Measurements from ENCODE around the gene FBXW10B. TPM values are rescaled to one million over a fixed set of nuclear protein-coding genes. Genes with fewer than 3 reads are reported as not detected.
"Not testable (repeated sequence)": the region's sequence is repeated elsewhere in the genome, so short reads cannot be mapped to it uniquely, and the experiment has no call there.

Gene FBXW10B
- total and polyA plus RNA-seq, 2 donors (not counting 1 experiment from before 2014, with no cell fraction given) = 0.10 to 0.76 TPM

- H3K4me2 ChIP-seq (replicated peaks; ENCODE audit: low read depth, low read length, poor library complexity, severe bottlenecking); intact Hi-C loops (cut with micrococcal nuclease); DNase-seq; CTCF ChIA-PET; H3K27ac ChIP-seq (ENCODE audit: low read length in 2 of 2); H4K20me1 ChIP-seq (ENCODE audit: control insufficient read depth, insufficient read depth, low read length, poor library complexity, severe bottlenecking); H3K4me1 Mint-ChIP-seq; H3K4me3 ChIP-seq (ENCODE audit: control extremely low read depth in 1 of 5, extremely low read depth in 1 of 5, insufficient read depth in 1 of 5, low read depth in 2 of 5, low read length in 4 of 5); H3K36me3 ChIP-seq (replicated peaks in 1 of 2; ENCODE audit: control extremely low read depth in 1 of 2, control insufficient read depth in 1 of 2, extremely low read depth in 1 of 2, insufficient read depth in 2 of 2, low read length in 1 of 2); H3K27me3 ChIP-seq (replicated peaks in 1 of 4; ENCODE audit: control extremely low read depth in 1 of 4, control insufficient read depth in 3 of 4, insufficient read depth in 4 of 4, low read length in 3 of 4); H3K9me3 Mint-ChIP-seq (ENCODE audit: insufficient read depth); H3K27ac Mint-ChIP-seq; H3K9me3 ChIP-seq (ENCODE audit: control extremely low read depth in 1 of 3, control insufficient read depth in 2 of 3, insufficient read depth in 1 of 3, low read length in 2 of 3); H3K4me1 ChIP-seq (ENCODE audit: control insufficient read depth in 2 of 2, insufficient read depth in 2 of 2, low read length in 2 of 2); H3K9ac ChIP-seq (ENCODE audit: low read length); H2AFZ ChIP-seq (ENCODE audit: insufficient read depth, low read depth, low read length, poor library complexity, severe bottlenecking); H3K4me3 Mint-ChIP-seq; ATAC-seq (ENCODE audit: low read depth); POLR2A ChIA-PET; H3K79me2 ChIP-seq (ENCODE audit: control insufficient read depth, insufficient read depth, low read length): not testable (repeated sequence)
- peaks cover 36% of the 10 kb centered on the region for H3K27me3 Mint-ChIP-seq
- no CpG with 5 or more reads among the region's 5 CpGs for WGBS (ENCODE audit: insufficient coverage)
Observed at GRCh38 chr17:15574660-15575059, 44.8 kb downstream of the FBXW10B start.

- H2AFZ ChIP-seq (ENCODE audit: insufficient read depth, low read depth, low read length, poor library complexity, severe bottlenecking); H3K36me3 ChIP-seq (replicated peaks in 1 of 2; ENCODE audit: control extremely low read depth in 1 of 2, control insufficient read depth in 1 of 2, extremely low read depth in 1 of 2, insufficient read depth in 2 of 2, low read length in 1 of 2); H3K9ac ChIP-seq (ENCODE audit: low read length); H3K79me2 ChIP-seq (ENCODE audit: control insufficient read depth, insufficient read depth, low read length); intact Hi-C loops (cut with micrococcal nuclease); H3K27ac ChIP-seq (ENCODE audit: low read length in 2 of 2); H3K27me3 ChIP-seq (replicated peaks in 1 of 4; ENCODE audit: control extremely low read depth in 1 of 4, control insufficient read depth in 3 of 4, insufficient read depth in 4 of 4, low read length in 3 of 4); H4K20me1 ChIP-seq (ENCODE audit: control insufficient read depth, insufficient read depth, low read length, poor library complexity, severe bottlenecking); H3K9me3 ChIP-seq (ENCODE audit: control extremely low read depth in 1 of 3, control insufficient read depth in 2 of 3, insufficient read depth in 1 of 3, low read length in 2 of 3); H3K27ac Mint-ChIP-seq; H3K4me1 ChIP-seq (ENCODE audit: control insufficient read depth in 2 of 2, insufficient read depth in 2 of 2, low read length in 2 of 2); H3K4me2 ChIP-seq (replicated peaks; ENCODE audit: low read depth, low read length, poor library complexity, severe bottlenecking); H3K4me3 ChIP-seq (ENCODE audit: control extremely low read depth in 1 of 5, extremely low read depth in 1 of 5, insufficient read depth in 1 of 5, low read depth in 2 of 5, low read length in 4 of 5); POLR2A ChIA-PET; ATAC-seq (ENCODE audit: low read depth); H3K4me1 Mint-ChIP-seq; DNase-seq; CTCF ChIA-PET; H3K9me3 Mint-ChIP-seq (ENCODE audit: insufficient read depth); H3K4me3 Mint-ChIP-seq: not testable (repeated sequence)
- WGBS (ENCODE audit: insufficient coverage) = 93% methylated on average over 4 of the region's 4 CpGs
- H3K27me3 Mint-ChIP-seq = peaks cover 40% of the 10 kb centered on the region
Observed at GRCh38 chr17:15573870-15574269, 45.6 kb downstream of the FBXW10B start.

Small RNAs within 50 kb of the gene (small RNA-seq; reads per million reads assigned to genes)
- gene AC005838.1 (ENCODE audit: insufficient read length, low read depth, low replicate concordance) = not detected
- gene RF00090 (ENCODE audit: insufficient read length, low read depth, low replicate concordance) = not detected

Other genes starting within 250 kb of the FBXW10B start
- 10.5 and 11.6 TPM in 2 replicates for gene CDRT4, start 152.1 kb downstream of the FBXW10B start, total RNA-seq
- 2.1 and 23.0 TPM in 2 replicates for gene CDRT4, start 152.1 kb downstream of the FBXW10B start, polyA plus RNA-seq
- 30.9 and 35.9 TPM in 2 replicates for gene TVP23C, start 56.2 kb downstream of the FBXW10B start, total RNA-seq
- 6.4 and 8.6 TPM in 2 replicates for gene TVP23C, start 56.2 kb downstream of the FBXW10B start, polyA plus RNA-seq
- 7.8 and 11.1 TPM in 2 replicates for gene TRIM16, start 64.6 kb upstream of the FBXW10B start, total RNA-seq
- 5.4 and 5.6 TPM in 2 replicates for gene TRIM16, start 64.6 kb upstream of the FBXW10B start, polyA plus RNA-seq
- gene ZNF286A, start 80.0 kb upstream of the FBXW10B start, total RNA-seq = 30.4 and 31.2 TPM in 2 replicates
- 7.0 and 11.6 TPM in 2 replicates for gene ZNF286A, start 80.0 kb upstream of the FBXW10B start, polyA plus RNA-seq
- gene TBC1D26, start 112.6 kb upstream of the FBXW10B start, total RNA-seq = 0.46 TPM in 1 of 2 replicates, not detected in the other
- gene TBC1D26, start 112.6 kb upstream of the FBXW10B start, polyA plus RNA-seq = 0.04 and 0.13 TPM in 2 replicates